GM19438 (cell line): ENCODE results near the gene KRTAP4-6.
"Not testable (repeated sequence)": the region's sequence is repeated elsewhere in the genome, so short reads cannot be mapped to it uniquely, and the experiment has no call there.

Experiments used
- ATAC-seq: cut with Tn5 transposase; IDR thresholded peaks from one replicate; pipeline ENCODE4 v1.9.1; 2021; ENCODE audit warnings: low read depth; ENCODE audit not compliant: unreplicated experiment

The KRTAP4-6 gene

DNA sequence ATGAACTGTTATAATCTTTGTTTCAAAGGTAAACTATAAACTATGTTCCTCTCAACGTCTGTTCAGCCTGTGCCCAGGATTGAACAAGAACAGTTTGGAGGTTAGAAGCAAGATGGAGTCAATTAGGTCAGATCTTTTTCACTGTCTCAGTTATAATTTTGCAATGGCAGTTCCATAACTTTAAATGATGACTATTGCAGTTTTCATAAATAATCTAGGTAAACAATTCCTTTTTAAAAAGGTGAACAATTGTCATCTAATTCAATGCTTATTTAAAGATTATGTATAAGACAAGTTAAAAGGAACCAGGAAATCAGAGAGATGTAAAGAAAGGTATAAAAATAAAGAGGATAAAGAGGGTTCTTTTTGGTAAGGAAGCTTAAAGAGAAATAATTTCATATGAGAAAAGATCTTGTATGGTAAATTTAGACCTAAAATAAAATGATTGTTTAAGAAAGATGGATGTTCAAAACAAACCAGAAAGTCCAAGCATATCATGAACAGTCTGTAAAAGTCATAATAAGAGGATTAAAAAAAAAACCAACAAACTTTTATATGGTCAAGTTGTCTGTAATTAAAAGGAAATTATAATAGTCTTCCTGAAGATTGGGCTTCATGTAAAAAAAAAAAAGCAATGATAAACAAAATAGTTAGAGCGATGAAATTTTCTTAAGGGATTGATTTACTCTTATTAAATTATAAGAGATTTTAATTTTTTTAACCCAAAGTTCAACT is 29.0 kb downstream of the KRTAP4-6 start:
- ATAC-seq = no peak

GRCh38 chr17:41108728-41109386 is 31.5 kb downstream of the KRTAP4-6 start:
- not testable (repeated sequence) for ATAC-seq

GRCh38 chr17:41107941-41108450 is 32.3 kb downstream of the KRTAP4-6 start:
- no peak for ATAC-seq

GRCh38 chr17:41105347-41105746 is 35.0 kb downstream of the KRTAP4-6 start, which contains the start of gene KRTAP4-9:
KRTAP4-9 (plus strand) TSS chr17:41105389; CDS start chr17:41105389, 0 bp downstream.
- not testable (repeated sequence) for ATAC-seq

- ATAC-seq = not testable (repeated sequence)
Measured at GRCh38 chr17:41104386-41105038, 35.8 kb downstream of the KRTAP4-6 start.

DNA sequence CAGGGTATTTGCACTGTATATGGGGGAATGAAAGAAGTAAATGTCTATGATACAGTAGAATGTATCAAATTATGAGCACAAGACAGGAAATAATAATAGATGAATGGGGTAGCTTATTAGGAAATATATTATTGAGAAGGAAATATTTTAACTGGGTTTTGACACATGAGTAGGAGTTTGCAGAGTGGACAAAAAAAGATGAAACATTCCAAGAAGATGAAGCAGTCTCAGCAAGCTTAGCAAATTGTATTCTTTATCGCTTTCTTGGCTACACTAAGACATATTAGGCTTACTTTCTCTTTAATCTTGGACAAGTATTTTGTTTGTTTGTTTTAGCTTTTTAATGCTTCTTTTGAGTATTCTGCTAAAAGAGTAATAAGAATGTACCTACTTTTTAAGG is 36.4 kb downstream of the KRTAP4-6 start:
- ATAC-seq = no peak

GRCh38 chr17:41101586-41102259 is 38.6 kb downstream of the KRTAP4-6 start, which contains the start of gene KRTAP4-16:
KRTAP4-16 (minus strand) TSS chr17:41102209; CDS start chr17:41102209, 0 bp downstream.
- no peak for ATAC-seq

DNA sequence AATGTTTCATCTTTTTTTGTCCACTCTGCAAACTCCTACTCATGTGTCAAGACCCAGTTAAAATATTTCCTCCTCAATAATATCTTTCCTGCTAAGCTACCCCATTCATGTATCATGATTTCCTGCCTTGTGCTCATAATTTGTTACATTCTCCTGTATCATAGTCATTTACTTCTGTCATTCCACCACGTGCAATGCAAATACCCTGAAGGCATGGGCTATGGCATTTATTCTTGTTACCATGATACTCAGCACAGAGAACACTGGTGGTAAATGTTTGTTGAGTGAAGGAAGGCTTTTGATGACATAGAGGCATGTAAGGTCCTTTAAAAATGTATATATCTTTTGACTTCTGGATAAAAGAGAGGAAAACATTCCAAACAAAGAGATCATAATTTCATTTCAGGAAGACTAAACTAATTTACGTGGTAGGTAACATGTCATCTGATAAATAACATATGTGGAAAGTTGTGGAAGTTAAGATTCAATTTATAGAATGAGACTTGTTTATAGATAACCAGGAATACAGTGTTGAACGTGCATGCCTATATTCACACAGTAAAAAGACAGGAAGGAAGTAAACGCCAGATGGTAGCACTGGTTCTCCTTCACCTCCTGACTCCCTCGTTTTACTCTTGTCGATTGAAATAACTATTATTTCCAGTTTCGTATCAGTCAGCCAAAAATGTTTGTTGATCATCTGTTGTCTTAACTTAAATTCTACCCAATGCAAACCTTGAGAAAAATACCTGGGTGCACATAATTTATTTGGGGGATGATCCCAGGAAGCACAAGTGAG is 40.5 kb downstream of the KRTAP4-6 start:
- not testable (repeated sequence) for ATAC-seq

DNA sequence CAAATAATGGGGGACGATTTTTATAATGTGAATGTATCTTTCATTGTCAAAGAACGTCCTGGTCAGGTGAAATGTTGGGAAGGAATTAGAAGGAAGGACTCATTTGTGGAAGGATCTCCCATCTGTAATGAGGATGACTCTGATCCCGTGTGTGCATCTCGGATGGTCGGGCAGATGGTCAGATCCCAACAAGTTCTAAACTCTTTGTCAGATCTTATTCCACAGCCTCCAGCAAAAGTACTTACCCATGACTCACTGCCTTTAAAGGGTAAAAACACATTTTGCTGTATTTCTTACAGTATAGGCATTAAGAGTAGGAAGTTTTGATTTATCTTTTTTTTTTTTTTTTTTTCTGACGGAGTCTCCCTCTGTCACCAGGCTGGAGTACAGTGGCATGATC is 41.9 kb downstream of the KRTAP4-6 start:
- no peak for ATAC-seq

DNA sequence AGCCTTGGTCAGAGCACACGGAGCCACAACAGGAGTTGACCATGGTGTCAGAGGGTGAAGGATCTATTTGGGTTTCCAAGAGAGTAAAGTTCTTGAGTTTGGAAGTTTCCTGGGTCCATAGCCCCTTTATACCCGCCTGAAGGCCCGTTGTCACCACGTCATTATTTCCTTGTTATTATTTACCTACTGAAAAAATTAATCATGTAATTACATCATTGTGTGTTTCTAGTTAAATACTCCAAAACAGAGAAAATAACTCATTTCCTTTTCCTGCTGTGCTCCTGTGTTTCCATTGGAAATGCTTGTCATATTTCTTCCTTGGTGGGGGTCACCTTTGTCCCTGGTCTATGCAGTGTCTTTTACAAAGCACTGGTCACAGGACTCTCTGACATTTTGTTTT is 42.3 kb downstream of the KRTAP4-6 start, which contains the start of gene KRTAP4-8:
KRTAP4-8 (minus strand) TSS at position 101 of the 400 bp plus-strand sequence; CDS start at position 43, 58 bp downstream.
- ATAC-seq = no peak

DNA sequence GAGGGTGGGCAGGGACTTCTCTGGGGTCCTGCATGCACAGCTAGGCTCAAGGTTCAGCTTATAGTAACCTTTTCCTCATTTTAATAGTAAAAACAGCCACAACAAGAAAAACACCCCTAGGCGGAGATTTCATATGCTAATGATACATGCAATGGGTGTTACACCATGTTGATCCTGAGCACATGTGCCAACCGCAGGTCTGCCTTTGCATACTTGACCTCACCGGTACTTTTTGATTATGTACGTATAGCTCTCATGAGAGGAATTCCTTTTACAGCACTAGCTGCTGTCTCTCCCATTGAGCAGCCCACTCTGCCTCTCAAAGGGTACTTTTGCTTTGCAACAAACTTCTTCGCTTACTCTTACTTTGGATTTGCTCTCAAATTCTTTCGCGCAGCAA is 44.3 kb downstream of the KRTAP4-6 start:
- no peak for ATAC-seq
